H9 (cell line): ENCODE results near the gene ECHDC3. TPM values are rescaled to one million over a fixed set of nuclear protein-coding genes. Genes with fewer than 3 reads are reported as not detected.

Experiments used
- DNase-seq: peaks from one replicate; pipeline ENCODE4 v3.0.0-alpha.2; 2017
- H2AFZ ChIP-seq: one replicate; pipeline ENCODE4 v1.6.1; 2013; ENCODE audit warnings: mild to moderate bottlenecking, low read length, control low read depth, moderate library complexity
- H2AK5ac ChIP-seq: 2 replicates; pipeline ENCODE4 v1.6.1; 2013; ENCODE audit warnings: low read length, control low read depth, mixed read lengths; ENCODE audit not compliant: insufficient read length
- H2BK120ac ChIP-seq: one replicate; pipeline ENCODE4 v1.6.1; 2013; ENCODE audit warnings: low read depth, mild to moderate bottlenecking, low read length, control low read depth, inconsistent platforms; ENCODE audit not compliant: poor library complexity, severe bottlenecking
- H2BK12ac ChIP-seq: 2 replicates; pipeline ENCODE4 v1.6.1; 2013; ENCODE audit warnings: low read length, control low read depth, mixed read lengths, low read depth; ENCODE audit not compliant: insufficient read length
- H2BK15ac ChIP-seq: 2 replicates; pipeline ENCODE4 v1.6.1; 2013; ENCODE audit warnings: low read depth, low read length, control low read depth
- H2BK20ac ChIP-seq: one replicate; pipeline ENCODE4 v1.6.1; 2013; ENCODE audit warnings: low read depth, mild to moderate bottlenecking, low read length, control low read depth, inconsistent platforms; ENCODE audit not compliant: poor library complexity, severe bottlenecking
- H2BK5ac ChIP-seq: 2 replicates; pipeline ENCODE4 v1.6.1; 2013; ENCODE audit warnings: low read length, control low read depth, mixed read lengths; ENCODE audit not compliant: insufficient read length
- H3K14ac ChIP-seq: 2 replicates; pipeline ENCODE4 v1.6.1; 2013; ENCODE audit warnings: low read length, control low read depth; ENCODE audit not compliant: insufficient read depth
- H3K18ac ChIP-seq: 2 replicates; pipeline ENCODE4 v1.6.1; 2013; ENCODE audit warnings: low read depth, mild to moderate bottlenecking, mixed read lengths, low read length, control low read depth; ENCODE audit not compliant: insufficient read length
- H3K23ac ChIP-seq: 2 replicates; pipeline ENCODE4 v1.6.1; 2013; ENCODE audit warnings: low read length, control low read depth, mixed read lengths, low read depth; ENCODE audit not compliant: insufficient read length
- H3K23me2 ChIP-seq: 2 replicates; pipeline ENCODE4 v1.6.1; 2013; ENCODE audit warnings: low read depth, mild to moderate bottlenecking, mixed read lengths, low read length, control low read depth; ENCODE audit not compliant: insufficient read length, poor library complexity, severe bottlenecking
- H3K27ac ChIP-seq: 2 replicates; pipeline ENCODE4 v1.5.1; 2013; ENCODE audit warnings: low read length, control low read depth, mixed read lengths, low read depth; ENCODE audit not compliant: insufficient read length
- H3K27me3 ChIP-seq: 2 replicates; pipeline ENCODE4 v1.6.1; 2013; ENCODE audit warnings: low read length, control low read depth, inconsistent platforms; ENCODE audit not compliant: insufficient read depth
- H3K4ac ChIP-seq: 2 replicates; pipeline ENCODE4 v1.6.1; 2013; ENCODE audit warnings: low read depth, mild to moderate bottlenecking, control low read depth, inconsistent platforms, low read length, moderate library complexity
- H3K4me1 ChIP-seq: 2 replicates; pipeline ENCODE4 v1.6.1; 2013; ENCODE audit warnings: low read length, control low read depth, inconsistent platforms; ENCODE audit not compliant: insufficient read depth
- H3K4me2 ChIP-seq: 2 replicates; pipeline ENCODE4 v1.6.1; 2013; ENCODE audit warnings: low read length, control low read depth, mixed read lengths; ENCODE audit not compliant: insufficient read length, insufficient read depth
- H3K56ac ChIP-seq: 2 replicates; pipeline ENCODE4 v1.6.1; 2013; ENCODE audit warnings: low read depth, mild to moderate bottlenecking, mixed read lengths, low read length, control low read depth; ENCODE audit not compliant: insufficient read length
- H3K79me1 ChIP-seq: 2 replicates; pipeline ENCODE4 v1.6.1; 2013; ENCODE audit warnings: low read depth, mild to moderate bottlenecking, moderate library complexity, low read length, control low read depth, inconsistent platforms; ENCODE audit not compliant: insufficient read depth, poor library complexity, severe bottlenecking
- H3K79me2 ChIP-seq: 2 replicates; pipeline ENCODE4 v1.6.1; 2013; ENCODE audit warnings: low read length, control low read depth, inconsistent platforms; ENCODE audit not compliant: insufficient read depth
- H3K9ac ChIP-seq: 2 replicates; pipeline ENCODE4 v1.6.1; 2013; ENCODE audit warnings: low read length, control low read depth, mixed read lengths; ENCODE audit not compliant: insufficient read length; ENCODE audit errors: extremely low read depth
- H3K9me3 ChIP-seq: one replicate; pipeline ENCODE4 v1.6.1; 2013; ENCODE audit warnings: low read depth, low read length, inconsistent platforms; ENCODE audit not compliant: control insufficient read depth
- H3T11ph ChIP-seq: one replicate; pipeline ENCODE4 v1.6.1; 2013; ENCODE audit warnings: mild to moderate bottlenecking, low read length, control low read depth, inconsistent platforms
- H4K20me1 ChIP-seq: one replicate; pipeline ENCODE4 v1.6.1; 2013; ENCODE audit not compliant: control insufficient read depth, insufficient read length, insufficient read depth
- H4K5ac ChIP-seq: 2 replicates; pipeline ENCODE4 v1.6.1; 2013; ENCODE audit warnings: low read depth, mild to moderate bottlenecking, mixed read lengths, low read length, control low read depth; ENCODE audit not compliant: insufficient read length
- H4K8ac ChIP-seq: replicated peaks from 2 replicates; pipeline ENCODE4 v1.6.1; 2013; ENCODE audit warnings: low read length, control low read depth, mixed read lengths, low read depth; ENCODE audit not compliant: insufficient read length
- H4K91ac ChIP-seq: 2 replicates; pipeline ENCODE4 v1.6.1; 2013; ENCODE audit warnings: low read depth, mild to moderate bottlenecking, moderate library complexity, mixed read lengths, low read length, control low read depth; ENCODE audit not compliant: insufficient read length
- H3K27ac Mint-ChIP-seq, 3 experiments: 2 replicates in 2 of 3; 3 replicates in 1 of 3; pipeline ENCODE4 v1.8.0; 2020 to 2021; ENCODE audit warnings: mixed read lengths in 3 of 3, mild to moderate bottlenecking in 1 of 3, moderate library complexity in 1 of 3
- H3K27me3 Mint-ChIP-seq: 2 replicates; pipeline ENCODE4 v1.8.0; 2021; ENCODE audit warnings: low read depth, mild to moderate bottlenecking, moderate library complexity, mixed read lengths
- H3K36me3 Mint-ChIP-seq, 3 experiments: 2 replicates in 2 of 3; 3 replicates in 1 of 3; pipeline ENCODE4 v1.8.0; 2020 to 2021; ENCODE audit warnings: low read depth in 3 of 3, mixed read lengths in 3 of 3; ENCODE audit not compliant: insufficient read depth in 1 of 3
- H3K4me1 Mint-ChIP-seq, 2 experiments: 2 replicates each; pipeline ENCODE4 v1.8.0; 2020; ENCODE audit warnings: mixed read lengths in 2 of 2
- H3K4me3 Mint-ChIP-seq, 2 experiments: 2 replicates in 1 of 2; 3 replicates in 1 of 2; pipeline ENCODE4 v1.8.0; 2020 to 2021; ENCODE audit warnings: mild to moderate bottlenecking in 2 of 2, mixed read lengths in 2 of 2, moderate library complexity in 1 of 2
- H3K9me3 Mint-ChIP-seq, 2 experiments: 2 replicates in 1 of 2; 3 replicates in 1 of 2; pipeline ENCODE4 v1.8.0; 2020; ENCODE audit warnings: mild to moderate bottlenecking in 2 of 2, mixed read lengths in 2 of 2, moderate library complexity in 1 of 2
- WGBS: extraction: QIAGEN DNeasy Blood & Tissue Kit; methylation state at CpG from one replicate; pipeline ENCODE4 v1.1.7; 2013; ENCODE audit warnings: missing lambda C conversion rate, low lambda C conversion rate, mixed read lengths; ENCODE audit not compliant: insufficient read length; ENCODE audit errors: extremely low coverage; 5-methylcytosine and 5-hydroxymethylcytosine counted together
- total RNA-seq: library from RNA; stranded (reverse); gene quantifications from 2 replicates; pipeline ENCODE4 v1.2.1, GENCODE V29; 2021
- TF ChIP-seq, protein P1 (sequence below): fragments of 200-600 bp; sonication (generic); conservative IDR thresholded peaks from 3 replicates; pipeline ENCODE4 v1.8.0; 2021; ENCODE audit warnings: antibody characterized with exemption, mild to moderate bottlenecking

The ECHDC3 gene
- total RNA-seq, 1 experiment from 2014 or later: 9.3 TPM

DNA sequence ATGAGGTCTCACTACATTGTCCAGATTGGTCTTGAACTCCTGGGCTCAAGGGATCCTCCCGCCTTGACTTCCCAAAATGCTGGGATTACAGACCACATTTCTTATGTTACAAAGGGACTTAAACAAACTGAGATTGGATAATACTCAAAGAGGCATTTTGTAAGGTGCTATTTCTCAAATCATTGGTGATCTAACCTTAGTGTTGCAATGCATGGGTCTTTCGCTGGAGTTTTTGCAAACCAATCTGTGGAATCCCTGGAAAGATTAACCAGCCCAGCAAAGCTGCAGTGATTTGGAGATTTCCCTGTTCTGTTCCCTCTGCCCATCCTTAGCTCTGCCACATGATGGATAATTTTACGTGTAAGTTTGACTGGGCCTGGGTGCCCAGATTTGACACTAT, 20.4 kb upstream of the ECHDC3 start:
- Histone ChIP-seq H2BK120ac (no peak overlapping the region), H2AFZ (no peak overlapping the region), H2BK15ac (no peak overlapping the region), H2BK12ac (no peak overlapping the region), H4K8ac (no peak overlapping the region), H3K4me2 (no peak overlapping the region), H3K56ac (no peak overlapping the region), H2BK5ac (no peak overlapping the region), H4K20me1 (no peaks in the 10 kb centered on the region), H3K18ac (no peak overlapping the region), H3K79me2 (no peaks in the 10 kb centered on the region), H3K27ac (no peak overlapping the region), H4K5ac (no peak overlapping the region), H3K4ac (no peak overlapping the region), H3T11ph (no peak overlapping the region), H3K9ac (no peak overlapping the region), H2AK5ac (no peak overlapping the region), H3K23me2 (no peaks in the 10 kb centered on the region), H3K79me1 (no peaks in the 10 kb centered on the region), H3K14ac (no peak overlapping the region), H4K91ac (no peak overlapping the region), H3K9me3 (no peaks in the 10 kb centered on the region), H2BK20ac (no peak overlapping the region), H3K4me1 (no peaks in the 10 kb centered on the region), H3K27me3 (no peaks in the 10 kb centered on the region), H3K23ac (no peak overlapping the region)
- DNase-seq: no peak
- no CpG with 5 or more reads among the region's 3 CpGs for WGBS
- no peaks in the 10 kb centered on the region; the same call in 1 of the 2 replicates for H3K27me3 Mint-ChIP-seq
- TF ChIP-seq, protein P1, sequence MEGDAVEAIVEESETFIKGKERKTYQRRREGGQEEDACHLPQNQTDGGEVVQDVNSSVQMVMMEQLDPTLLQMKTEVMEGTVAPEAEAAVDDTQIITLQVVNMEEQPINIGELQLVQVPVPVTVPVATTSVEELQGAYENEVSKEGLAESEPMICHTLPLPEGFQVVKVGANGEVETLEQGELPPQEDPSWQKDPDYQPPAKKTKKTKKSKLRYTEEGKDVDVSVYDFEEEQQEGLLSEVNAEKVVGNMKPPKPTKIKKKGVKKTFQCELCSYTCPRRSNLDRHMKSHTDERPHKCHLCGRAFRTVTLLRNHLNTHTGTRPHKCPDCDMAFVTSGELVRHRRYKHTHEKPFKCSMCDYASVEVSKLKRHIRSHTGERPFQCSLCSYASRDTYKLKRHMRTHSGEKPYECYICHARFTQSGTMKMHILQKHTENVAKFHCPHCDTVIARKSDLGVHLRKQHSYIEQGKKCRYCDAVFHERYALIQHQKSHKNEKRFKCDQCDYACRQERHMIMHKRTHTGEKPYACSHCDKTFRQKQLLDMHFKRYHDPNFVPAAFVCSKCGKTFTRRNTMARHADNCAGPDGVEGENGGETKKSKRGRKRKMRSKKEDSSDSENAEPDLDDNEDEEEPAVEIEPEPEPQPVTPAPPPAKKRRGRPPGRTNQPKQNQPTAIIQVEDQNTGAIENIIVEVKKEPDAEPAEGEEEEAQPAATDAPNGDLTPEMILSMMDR: no peak
- H3K4me3 Mint-ChIP-seq: no peak overlapping the region
- H3K9me3 Mint-ChIP-seq: no peaks in the 10 kb centered on the region
- H3K36me3 Mint-ChIP-seq: no peaks in the 10 kb centered on the region
- H3K27ac Mint-ChIP-seq: no peak overlapping the region
- H3K4me1 Mint-ChIP-seq: peaks cover 0 to 4% of the 10 kb centered on the region in 2 experiments; a peak in 1 of 4 replicates
